Measurements from ENCODE around the gene PBX4.

Gene PBX4

GRCh38 chr19:19543640-19544039 is 74.8 kb downstream of the PBX4 start:
- Histone ChIP-seq H3K9ac (ENCODE audit: low read length) (no peak overlapping the region), H3K9me3 (ENCODE audit: control insufficient read depth, low read length) (no peaks in the 10 kb centered on the region), H3K4me1 (ENCODE audit: control insufficient read depth, insufficient read depth, low read length) (peaks cover 14% of the 10 kb centered on the region), H3K27me3 (ENCODE audit: control insufficient read depth, insufficient read depth, low read length) (peaks cover 61% of the 10 kb centered on the region), H3K4me3 (ENCODE audit: low read length) (no peak overlapping the region), H3K36me3 (ENCODE audit: control insufficient read depth, insufficient read depth, low read length) (no peaks in the 10 kb centered on the region)

GRCh38 chr19:19543101-19543500 is 75.4 kb downstream of the PBX4 start:
- H3K4me1 ChIP-seq (ENCODE audit: control insufficient read depth, insufficient read depth, low read length), result peaks cover 19% of the 10 kb centered on the region
- no peak overlapping the region for H3K4me3 ChIP-seq (ENCODE audit: low read length)
- no peaks in the 10 kb centered on the region for H3K9me3 ChIP-seq (ENCODE audit: control insufficient read depth, low read length)
- H3K9ac ChIP-seq (ENCODE audit: low read length), result no peak overlapping the region
- peaks cover 61% of the 10 kb centered on the region for H3K27me3 ChIP-seq (ENCODE audit: control insufficient read depth, insufficient read depth, low read length)
- H3K36me3 ChIP-seq (ENCODE audit: control insufficient read depth, insufficient read depth, low read length), result no peaks in the 10 kb centered on the region

GRCh38 chr19:19542507-19542906 is 76.0 kb downstream of the PBX4 start:
- H3K9ac ChIP-seq (ENCODE audit: low read length), result no peak overlapping the region

GRCh38 chr19:19541616-19542015 is 76.9 kb downstream of the PBX4 start:
- Histone ChIP-seq H3K36me3 (ENCODE audit: control insufficient read depth, insufficient read depth, low read length) (no peaks in the 10 kb centered on the region), H3K4me3 (ENCODE audit: low read length) (no peak overlapping the region), H3K4me1 (ENCODE audit: control insufficient read depth, insufficient read depth, low read length) (peaks cover 23% of the 10 kb centered on the region), H3K27me3 (ENCODE audit: control insufficient read depth, insufficient read depth, low read length) (peaks cover 63% of the 10 kb centered on the region), H3K9ac (ENCODE audit: low read length) (no peak overlapping the region), H3K9me3 (ENCODE audit: control insufficient read depth, low read length) (no peaks in the 10 kb centered on the region)

More at GRCh38 chr19:19542507-19542906, 76.0 kb downstream of the PBX4 start:
- Histone ChIP-seq H3K36me3 (ENCODE audit: control insufficient read depth, insufficient read depth, low read length) (no peaks in the 10 kb centered on the region), H3K9me3 (ENCODE audit: control insufficient read depth, low read length) (no peaks in the 10 kb centered on the region), H3K27me3 (ENCODE audit: control insufficient read depth, insufficient read depth, low read length) (peaks cover 63% of the 10 kb centered on the region), H3K4me1 (ENCODE audit: control insufficient read depth, insufficient read depth, low read length) (peaks cover 23% of the 10 kb centered on the region), H3K4me3 (ENCODE audit: low read length) (no peak overlapping the region)

- H3K27me3 ChIP-seq (ENCODE audit: control insufficient read depth, insufficient read depth, low read length), result peaks cover 59% of the 10 kb centered on the region
- no peaks in the 10 kb centered on the region for H3K9me3 ChIP-seq (ENCODE audit: control insufficient read depth, low read length)
- peaks cover 23% of the 10 kb centered on the region for H3K4me1 ChIP-seq (ENCODE audit: control insufficient read depth, insufficient read depth, low read length)
- no peak overlapping the region for H3K9ac ChIP-seq (ENCODE audit: low read length)
- H3K36me3 ChIP-seq (ENCODE audit: control insufficient read depth, insufficient read depth, low read length), result no peaks in the 10 kb centered on the region
- no peak overlapping the region for H3K4me3 ChIP-seq (ENCODE audit: low read length)
Observed at GRCh38 chr19:19540715-19541515, 77.6 kb downstream of the PBX4 start.

DNA sequence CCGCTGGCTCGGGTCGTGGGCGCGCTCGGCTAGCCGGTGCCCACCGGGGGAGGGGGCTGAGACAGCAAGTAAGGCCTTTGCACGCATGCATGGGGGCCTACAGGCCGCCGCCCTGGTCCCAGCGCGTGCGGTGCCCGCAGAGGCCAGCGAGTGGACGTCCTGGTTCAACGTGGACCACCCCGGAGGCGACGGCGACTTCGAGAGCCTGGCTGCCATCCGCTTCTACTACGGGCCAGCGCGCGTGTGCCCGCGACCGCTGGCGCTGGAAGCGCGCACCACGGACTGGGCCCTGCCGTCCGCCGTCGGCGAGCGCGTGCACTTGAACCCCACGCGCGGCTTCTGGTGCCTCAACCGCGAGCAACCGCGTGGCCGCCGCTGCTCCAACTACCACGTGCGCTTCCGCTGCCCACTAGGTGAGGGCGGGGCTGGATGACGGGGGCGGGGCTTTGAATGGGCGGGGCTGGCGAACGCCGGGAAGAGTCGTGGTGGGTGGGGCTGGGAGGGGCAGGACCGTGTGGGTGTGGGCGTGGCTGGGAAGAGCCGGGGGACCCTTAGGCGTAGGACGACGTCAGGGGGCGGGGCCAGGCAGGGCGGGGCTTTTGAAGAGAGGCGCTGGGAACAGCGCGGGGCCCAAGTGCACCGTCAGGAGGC is 78.3 kb downstream of the PBX4 start:
- Histone ChIP-seq H3K9me3 (ENCODE audit: control insufficient read depth, low read length) (no peaks in the 10 kb centered on the region), H3K27me3 (ENCODE audit: control insufficient read depth, insufficient read depth, low read length) (peaks cover 60% of the 10 kb centered on the region), H3K4me1 (ENCODE audit: control insufficient read depth, insufficient read depth, low read length) (peaks cover 23% of the 10 kb centered on the region), H3K4me3 (ENCODE audit: low read length) (no peak overlapping the region), H3K36me3 (ENCODE audit: control insufficient read depth, insufficient read depth, low read length) (no peaks in the 10 kb centered on the region), H3K9ac (ENCODE audit: low read length) (no peak overlapping the region)

DNA sequence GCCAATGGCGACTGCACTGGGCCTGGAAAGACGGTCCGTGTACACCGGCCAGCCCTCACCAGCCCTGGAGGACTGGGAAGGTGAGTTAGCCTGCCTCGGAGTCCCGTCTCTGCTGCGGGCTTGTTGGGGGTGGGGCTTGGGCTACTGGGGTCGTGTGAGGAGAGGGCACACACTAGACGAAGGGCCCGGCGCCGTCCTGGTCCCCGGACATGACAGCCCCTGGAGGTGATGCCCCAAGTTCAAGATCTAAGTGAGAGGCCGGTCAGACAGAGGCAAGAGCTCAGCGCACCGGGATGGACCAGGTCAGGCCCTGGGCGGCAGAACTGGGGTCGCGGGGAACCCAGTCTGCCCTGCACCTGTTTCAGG is 78.8 kb downstream of the PBX4 start:
- Histone ChIP-seq H3K36me3 (ENCODE audit: control insufficient read depth, insufficient read depth, low read length) (no peaks in the 10 kb centered on the region), H3K9ac (ENCODE audit: low read length) (no peak overlapping the region), H3K9me3 (ENCODE audit: control insufficient read depth, low read length) (no peaks in the 10 kb centered on the region), H3K4me3 (ENCODE audit: low read length) (no peak overlapping the region), H3K4me1 (ENCODE audit: control insufficient read depth, insufficient read depth, low read length) (peaks cover 23% of the 10 kb centered on the region), H3K27me3 (ENCODE audit: control insufficient read depth, insufficient read depth, low read length) (peaks cover 60% of the 10 kb centered on the region)

DNA sequence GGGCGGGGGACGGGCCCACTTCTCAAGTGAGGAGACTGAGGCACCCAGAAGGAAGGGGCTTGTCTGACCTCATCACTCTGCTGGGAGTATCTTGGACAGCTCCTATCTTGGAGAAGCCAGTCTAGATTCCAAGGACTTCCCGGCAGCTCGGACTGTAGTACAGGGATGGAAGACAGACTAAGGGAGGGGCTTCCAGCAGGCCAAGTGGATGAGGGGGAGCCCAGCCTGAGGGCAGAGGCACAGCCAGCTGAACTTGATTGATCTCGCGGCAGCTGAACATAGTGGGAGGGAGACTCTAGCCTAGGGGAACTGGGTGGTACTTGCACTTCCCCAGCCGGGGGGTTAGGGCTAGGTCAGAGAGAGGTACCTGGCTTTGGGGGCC is 79.7 kb downstream of the PBX4 start:
- no peaks in the 10 kb centered on the region for H3K9me3 ChIP-seq (ENCODE audit: control insufficient read depth, low read length)
- no peak overlapping the region for H3K4me3 ChIP-seq (ENCODE audit: low read length)
- H3K9ac ChIP-seq (ENCODE audit: low read length), result no peak overlapping the region
- H3K4me1 ChIP-seq (ENCODE audit: control insufficient read depth, insufficient read depth, low read length), result peaks cover 23% of the 10 kb centered on the region
- H3K36me3 ChIP-seq (ENCODE audit: control insufficient read depth, insufficient read depth, low read length), result no peaks in the 10 kb centered on the region
- H3K27me3 ChIP-seq (ENCODE audit: control insufficient read depth, insufficient read depth, low read length), result peaks cover 58% of the 10 kb centered on the region

DNA sequence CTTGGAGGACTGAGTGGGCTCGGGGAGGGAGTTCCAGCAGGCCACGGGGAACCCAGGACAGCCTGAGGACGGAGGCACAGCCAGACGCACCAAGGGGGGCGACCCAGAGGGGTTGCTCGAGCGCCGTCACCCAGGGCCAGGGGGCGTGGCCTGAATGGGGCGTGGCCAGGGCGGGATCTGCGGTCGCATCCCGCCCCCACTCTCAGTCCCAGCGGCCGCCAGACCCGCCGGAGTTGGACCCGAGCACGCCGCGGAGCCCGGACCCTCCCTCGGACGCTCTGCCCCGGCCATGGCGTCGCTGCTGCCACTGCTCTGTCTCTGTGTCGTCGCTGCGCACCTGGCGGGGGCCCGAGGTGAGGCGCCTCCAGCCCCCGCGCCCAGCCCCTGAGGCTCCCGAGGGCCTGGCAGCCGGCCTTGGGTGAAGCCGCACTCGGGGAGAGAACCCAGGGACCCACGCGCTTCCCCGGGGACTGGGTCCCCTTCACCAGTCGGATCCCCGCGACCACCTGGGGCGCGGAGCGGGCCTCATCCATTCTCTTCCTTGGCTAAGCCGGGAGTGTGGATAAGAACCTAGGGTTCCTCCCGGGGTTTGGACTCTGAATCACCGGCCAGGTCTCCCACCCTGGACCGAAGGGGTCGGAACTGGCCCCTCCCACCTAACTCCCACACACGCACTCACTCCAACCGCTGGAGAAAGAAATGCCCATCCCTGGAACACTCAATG is 80.3 kb downstream of the PBX4 start, which contains the start of gene CILP2:
Gene CILP2, plus strand, starts transcription at position 205 of the 724 bp plus-strand sequence. Its CDS starts 85 bp downstream, at position 290.
- no peaks in the 10 kb centered on the region for H3K36me3 ChIP-seq (ENCODE audit: control insufficient read depth, insufficient read depth, low read length)
- H3K4me3 ChIP-seq (ENCODE audit: low read length), result no peak within 1 kb of the TSS
- H3K4me1 ChIP-seq (ENCODE audit: control insufficient read depth, insufficient read depth, low read length), result peaks cover 23% of the 10 kb centered on the region
- no peak within 1 kb of the TSS for H3K9ac ChIP-seq (ENCODE audit: low read length)
- H3K9me3 ChIP-seq (ENCODE audit: control insufficient read depth, low read length), result no peaks in the 10 kb centered on the region
- H3K27me3 ChIP-seq (ENCODE audit: control insufficient read depth, insufficient read depth, low read length), result peaks cover 56% of the 10 kb centered on the region

DNA sequence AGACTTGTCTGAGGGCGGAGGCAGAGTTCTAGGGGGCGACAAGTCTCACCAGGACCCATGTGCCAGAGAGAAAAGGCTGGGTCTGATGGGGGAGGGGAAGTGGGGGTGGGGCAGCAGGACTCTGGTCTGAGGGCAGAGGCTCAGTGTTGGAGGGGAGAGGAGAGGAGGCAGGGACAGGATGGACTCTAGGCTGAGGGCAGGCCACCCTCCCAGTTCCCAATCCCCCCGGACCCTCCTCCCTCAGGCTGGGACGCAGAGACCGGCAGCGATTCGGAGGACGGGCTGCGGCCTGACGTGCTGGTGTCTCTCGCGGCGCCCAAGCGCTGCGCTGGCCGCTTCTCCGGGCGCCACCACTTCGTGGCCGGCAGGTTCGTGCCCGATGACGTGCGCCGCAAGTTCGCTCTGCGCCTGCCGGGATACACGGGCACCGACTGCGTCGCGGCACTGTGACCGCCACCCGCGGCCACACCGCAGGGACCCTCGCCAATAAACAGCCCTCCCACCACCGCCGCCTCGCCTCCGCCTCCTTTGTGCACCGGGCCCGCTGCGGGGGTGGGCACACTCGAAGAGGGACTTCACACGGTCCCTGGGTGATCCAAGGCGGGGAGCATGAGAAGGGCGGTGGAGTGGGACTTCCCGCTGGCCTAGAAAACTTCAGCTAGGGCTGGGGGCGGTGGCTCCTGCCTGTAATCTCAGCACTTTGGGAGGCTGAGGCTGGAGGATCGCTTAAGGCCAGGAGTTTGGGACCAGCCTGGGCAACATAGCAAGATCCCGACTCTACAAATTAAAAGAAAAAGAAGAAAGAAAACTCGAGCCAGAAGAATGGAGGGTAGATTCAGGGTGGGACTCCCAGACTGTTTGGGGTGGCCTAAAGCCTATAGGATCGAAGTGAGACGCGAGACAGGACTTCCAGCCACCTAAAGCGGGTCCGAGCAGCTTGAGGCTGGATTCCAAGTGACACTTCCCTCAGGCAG is 81.1 kb downstream of the PBX4 start:
- Histone ChIP-seq H3K4me3 (ENCODE audit: low read length) (no peak overlapping the region), H3K27me3 (ENCODE audit: control insufficient read depth, insufficient read depth, low read length) (peaks cover 52% of the 10 kb centered on the region), H3K36me3 (ENCODE audit: control insufficient read depth, insufficient read depth, low read length) (no peaks in the 10 kb centered on the region), H3K9me3 (ENCODE audit: control insufficient read depth, low read length) (no peaks in the 10 kb centered on the region), H3K4me1 (ENCODE audit: control insufficient read depth, insufficient read depth, low read length) (peaks cover 25% of the 10 kb centered on the region), H3K9ac (ENCODE audit: low read length) (no peak overlapping the region)
